Measurements from ENCODE around the gene ZNF366. TPM values are rescaled to one million over a fixed set of nuclear protein-coding genes. Genes with fewer than 3 reads are reported as not detected.
A peak's percentile ranks its signal among the peaks of the same experiment; 100 is the strongest.

Gene ZNF366
- total and polyA plus RNA-seq, 2 donors from 2014 or later = 0.22 to 8.1 TPM

DNA sequence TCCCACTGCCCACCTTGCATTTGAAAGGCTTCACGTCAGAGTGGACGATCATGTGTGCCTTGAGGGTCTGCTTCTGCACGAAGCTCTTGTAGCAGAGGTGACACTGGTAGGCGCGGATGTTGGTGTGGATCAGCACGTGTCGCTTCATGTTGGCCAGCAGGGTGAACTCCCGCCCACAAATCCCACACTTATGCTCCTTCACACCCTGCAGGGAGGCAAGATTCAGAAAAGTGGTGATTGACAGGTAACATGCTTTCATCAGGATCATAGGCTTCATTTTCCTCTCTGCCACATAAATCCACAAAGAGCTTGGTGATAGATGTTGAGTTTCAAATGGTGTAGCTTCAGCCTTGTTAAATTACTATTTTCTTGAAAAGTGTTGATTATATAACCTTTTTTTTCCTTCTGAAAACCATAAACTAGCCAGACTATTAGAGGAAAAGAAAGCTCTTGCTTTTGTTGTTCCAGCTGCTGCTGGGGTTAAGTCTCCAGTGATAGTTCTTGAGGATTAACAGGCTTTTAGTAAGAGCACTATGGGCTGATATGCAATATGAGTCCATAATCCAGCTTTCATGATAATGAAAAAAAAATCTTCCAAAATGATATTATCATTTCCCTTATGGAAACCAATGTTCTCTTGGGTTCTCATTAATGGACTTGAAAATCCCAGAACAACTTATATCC lies 50.7 kb downstream of the ZNF366 start:
- H3K36me3 ChIP-seq (ENCODE audit: control insufficient read depth in 2 of 3, insufficient read depth in 3 of 3, low read length in 3 of 3) = no peaks in the 10 kb centered on the region
- H3K4me1 ChIP-seq (ENCODE audit: control insufficient read depth in 2 of 3, insufficient read depth in 2 of 3, low read depth in 1 of 3, low read length in 3 of 3) = peaks cover 2 to 33% (median 31%) of the 10 kb centered on the region in 3 donors
- DNase-seq = peak in 1 of 5 donors; percentile 43
- no peak overlapping the region for H3K27ac ChIP-seq (ENCODE audit: low read depth in 2 of 2, low read length in 2 of 2)
- intact Hi-C loops (cut with DNase I) = no loop called here
- TF ChIP-seq CTCF (IDR thresholded peaks at IDR 0.05; ENCODE audit: borderline replicate concordance, extremely low read depth, insufficient read depth) = no peak
- no peak for FAIRE-seq
- H3K4me3 ChIP-seq (ENCODE audit: low read length in 3 of 3) = no peak overlapping the region
- no peak overlapping the region for H3K9ac ChIP-seq (ENCODE audit: low read length in 3 of 3)
- H3K27me3 ChIP-seq (ENCODE audit: control insufficient read depth, insufficient read depth, low read length) = no peaks in the 10 kb centered on the region
- no peaks in the 10 kb centered on the region for H3K9me3 ChIP-seq (ENCODE audit: control insufficient read depth in 2 of 3, insufficient read depth in 1 of 3, low read length in 3 of 3)

- Histone ChIP-seq H3K4me3 (ENCODE audit: low read length in 3 of 3) (no peak overlapping the region), H3K9me3 (ENCODE audit: control insufficient read depth in 2 of 3, insufficient read depth in 1 of 3, low read length in 3 of 3) (no peaks in the 10 kb centered on the region), H3K27me3 (ENCODE audit: control insufficient read depth, insufficient read depth, low read length) (no peaks in the 10 kb centered on the region), H3K9ac (ENCODE audit: low read length in 3 of 3) (no peak overlapping the region), H3K27ac (ENCODE audit: low read depth in 2 of 2, low read length in 2 of 2) (no peak overlapping the region), H3K4me1 (ENCODE audit: control insufficient read depth in 2 of 3, insufficient read depth in 2 of 3, low read depth in 1 of 3, low read length in 3 of 3) (peaks cover 2 to 41% (median 35%) of the 10 kb centered on the region in 3 donors), H3K36me3 (ENCODE audit: control insufficient read depth in 2 of 3, insufficient read depth in 3 of 3, low read length in 3 of 3) (no peaks in the 10 kb centered on the region)
- DNase-seq = no peak
- TF ChIP-seq CTCF (IDR thresholded peaks at IDR 0.05; ENCODE audit: borderline replicate concordance, extremely low read depth, insufficient read depth) = no peak
- intact Hi-C loops (cut with DNase I) = no loop called here
- FAIRE-seq = no peak
These were observed 51.7 kb downstream of the ZNF366 start for GRCh38 chr5:72455476-72455875.

DNA sequence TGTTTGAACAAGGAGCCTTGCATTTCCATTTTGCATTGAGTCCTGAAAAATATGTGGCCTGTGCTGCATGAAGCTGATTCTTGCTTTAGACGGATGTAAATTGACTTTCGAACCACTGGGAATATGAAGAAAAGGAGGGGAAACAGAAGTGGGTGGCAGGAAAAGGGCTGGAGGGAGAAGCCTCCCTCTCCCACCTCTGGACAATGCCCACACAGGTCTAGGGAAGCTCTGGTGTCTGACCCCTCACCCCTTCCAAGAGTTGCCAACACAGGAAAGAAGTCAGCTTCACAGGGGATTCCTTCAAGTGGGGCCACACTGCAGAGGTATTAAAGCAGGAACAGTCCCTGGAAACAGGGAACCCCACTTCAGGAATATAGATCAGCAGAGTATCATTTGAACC lies 52.2 kb downstream of the ZNF366 start:
- intact Hi-C loops (cut with DNase I) = no loop called here
- H3K9ac ChIP-seq (ENCODE audit: low read length in 3 of 3) = no peak overlapping the region
- no peak for FAIRE-seq
- H3K4me3 ChIP-seq (ENCODE audit: low read length in 3 of 3) = no peak overlapping the region
- H3K9me3 ChIP-seq (ENCODE audit: control insufficient read depth in 2 of 3, insufficient read depth in 1 of 3, low read length in 3 of 3) = no peaks in the 10 kb centered on the region
- TF ChIP-seq CTCF (IDR thresholded peaks at IDR 0.05; ENCODE audit: borderline replicate concordance, extremely low read depth, insufficient read depth) = no peak
- peaks cover 2 to 41% (median 35%) of the 10 kb centered on the region in 3 donors for H3K4me1 ChIP-seq (ENCODE audit: control insufficient read depth in 2 of 3, insufficient read depth in 2 of 3, low read depth in 1 of 3, low read length in 3 of 3)
- H3K27me3 ChIP-seq (ENCODE audit: control insufficient read depth, insufficient read depth, low read length) = no peaks in the 10 kb centered on the region
- H3K36me3 ChIP-seq (ENCODE audit: control insufficient read depth in 2 of 3, insufficient read depth in 3 of 3, low read length in 3 of 3) = no peaks in the 10 kb centered on the region
- no peak overlapping the region for H3K27ac ChIP-seq (ENCODE audit: low read depth in 2 of 2, low read length in 2 of 2)
- DNase-seq = no peak

All from kidney (tissue), 14 donors.